Neural cell (in vitro differentiated cells): ENCODE results near the gene NHERF1.

Experiments
- POLR2AphosphoS5 ChIP-seq: IDR thresholded peaks from 2 replicates; pipeline ENCODE4 v1.6.1; 2012
- RAD21 ChIP-seq: fragments of 450-650 bp; conservative IDR thresholded peaks from 2 replicates; pipeline ENCODE4 v1.6.1; 2014; ENCODE audit warnings: antibody characterized with exemption, mild to moderate bottlenecking, moderate library complexity
- TF ChIP-seq, protein P1 (sequence below): fragments of 450-650 bp; IDR thresholded peaks from 2 replicates; pipeline ENCODE4 v1.5.1; 2014; ENCODE audit warnings: antibody characterized with exemption, mild to moderate bottlenecking, moderate library complexity; ENCODE audit not compliant: poor library complexity, severe bottlenecking
- TF ChIP-seq, protein P2 (sequence below): IDR thresholded peaks from 2 replicates; pipeline ENCODE4 v1.6.1; 2012; ENCODE audit warnings: borderline replicate concordance

DNA sequence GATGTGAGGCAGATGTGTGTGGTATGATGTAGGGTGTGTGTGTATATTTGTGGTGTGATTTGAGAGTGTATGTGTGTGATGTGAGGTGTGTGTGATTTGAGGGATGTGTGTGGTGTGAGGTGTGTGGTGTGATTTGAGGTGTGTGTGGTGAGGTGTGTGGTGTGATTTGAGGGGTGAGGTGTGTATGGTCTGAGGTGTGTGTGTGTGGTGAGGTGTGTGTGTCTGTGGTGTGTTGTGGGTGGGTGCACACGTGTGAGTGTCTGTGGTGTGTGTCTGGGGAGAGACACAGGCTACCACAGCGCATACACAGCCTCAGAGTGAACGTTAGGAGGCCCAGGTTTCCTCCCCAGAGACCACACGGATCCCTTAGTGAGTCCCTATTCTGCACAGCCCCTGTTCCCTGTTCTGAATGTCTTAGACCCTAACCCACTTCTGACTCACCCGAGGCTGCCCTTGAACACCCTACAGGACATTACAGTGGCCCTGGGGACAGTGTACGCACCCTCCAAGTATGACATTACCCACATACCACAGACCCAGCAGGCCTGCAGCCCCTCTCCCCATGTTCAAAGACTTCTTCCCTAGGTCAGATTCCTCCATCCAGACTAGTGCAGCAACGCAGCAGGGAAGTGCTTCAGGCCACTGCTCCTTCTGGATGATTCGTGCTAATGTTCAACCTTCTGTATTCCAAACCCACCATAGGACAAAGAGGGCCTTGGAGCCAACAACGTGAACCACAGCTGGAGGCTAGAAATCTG, 14.9 kb upstream of the NHERF1 start:
- TF ChIP-seq, protein P1, sequence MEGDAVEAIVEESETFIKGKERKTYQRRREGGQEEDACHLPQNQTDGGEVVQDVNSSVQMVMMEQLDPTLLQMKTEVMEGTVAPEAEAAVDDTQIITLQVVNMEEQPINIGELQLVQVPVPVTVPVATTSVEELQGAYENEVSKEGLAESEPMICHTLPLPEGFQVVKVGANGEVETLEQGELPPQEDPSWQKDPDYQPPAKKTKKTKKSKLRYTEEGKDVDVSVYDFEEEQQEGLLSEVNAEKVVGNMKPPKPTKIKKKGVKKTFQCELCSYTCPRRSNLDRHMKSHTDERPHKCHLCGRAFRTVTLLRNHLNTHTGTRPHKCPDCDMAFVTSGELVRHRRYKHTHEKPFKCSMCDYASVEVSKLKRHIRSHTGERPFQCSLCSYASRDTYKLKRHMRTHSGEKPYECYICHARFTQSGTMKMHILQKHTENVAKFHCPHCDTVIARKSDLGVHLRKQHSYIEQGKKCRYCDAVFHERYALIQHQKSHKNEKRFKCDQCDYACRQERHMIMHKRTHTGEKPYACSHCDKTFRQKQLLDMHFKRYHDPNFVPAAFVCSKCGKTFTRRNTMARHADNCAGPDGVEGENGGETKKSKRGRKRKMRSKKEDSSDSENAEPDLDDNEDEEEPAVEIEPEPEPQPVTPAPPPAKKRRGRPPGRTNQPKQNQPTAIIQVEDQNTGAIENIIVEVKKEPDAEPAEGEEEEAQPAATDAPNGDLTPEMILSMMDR, result no peak
- TF ChIP-seq RAD21 (no peak), POLR2AphosphoS5 (no peak)
- TF ChIP-seq, protein P2, sequence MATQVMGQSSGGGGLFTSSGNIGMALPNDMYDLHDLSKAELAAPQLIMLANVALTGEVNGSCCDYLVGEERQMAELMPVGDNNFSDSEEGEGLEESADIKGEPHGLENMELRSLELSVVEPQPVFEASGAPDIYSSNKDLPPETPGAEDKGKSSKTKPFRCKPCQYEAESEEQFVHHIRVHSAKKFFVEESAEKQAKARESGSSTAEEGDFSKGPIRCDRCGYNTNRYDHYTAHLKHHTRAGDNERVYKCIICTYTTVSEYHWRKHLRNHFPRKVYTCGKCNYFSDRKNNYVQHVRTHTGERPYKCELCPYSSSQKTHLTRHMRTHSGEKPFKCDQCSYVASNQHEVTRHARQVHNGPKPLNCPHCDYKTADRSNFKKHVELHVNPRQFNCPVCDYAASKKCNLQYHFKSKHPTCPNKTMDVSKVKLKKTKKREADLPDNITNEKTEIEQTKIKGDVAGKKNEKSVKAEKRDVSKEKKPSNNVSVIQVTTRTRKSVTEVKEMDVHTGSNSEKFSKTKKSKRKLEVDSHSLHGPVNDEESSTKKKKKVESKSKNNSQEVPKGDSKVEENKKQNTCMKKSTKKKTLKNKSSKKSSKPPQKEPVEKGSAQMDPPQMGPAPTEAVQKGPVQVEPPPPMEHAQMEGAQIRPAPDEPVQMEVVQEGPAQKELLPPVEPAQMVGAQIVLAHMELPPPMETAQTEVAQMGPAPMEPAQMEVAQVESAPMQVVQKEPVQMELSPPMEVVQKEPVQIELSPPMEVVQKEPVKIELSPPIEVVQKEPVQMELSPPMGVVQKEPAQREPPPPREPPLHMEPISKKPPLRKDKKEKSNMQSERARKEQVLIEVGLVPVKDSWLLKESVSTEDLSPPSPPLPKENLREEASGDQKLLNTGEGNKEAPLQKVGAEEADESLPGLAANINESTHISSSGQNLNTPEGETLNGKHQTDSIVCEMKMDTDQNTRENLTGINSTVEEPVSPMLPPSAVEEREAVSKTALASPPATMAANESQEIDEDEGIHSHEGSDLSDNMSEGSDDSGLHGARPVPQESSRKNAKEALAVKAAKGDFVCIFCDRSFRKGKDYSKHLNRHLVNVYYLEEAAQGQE, result no peak
